MM.1S (cell line): ENCODE measurements around the gene SALL2.

Experiments
- DNase-seq: peaks from one replicate; pipeline ENCODE4 v3.0.0-alpha.2; 2015
- H2AFZ ChIP-seq: fragments of 300-600 bp; sonication (generic); 2 replicates; pipeline ENCODE4 v1.6.0; 2016; ENCODE audit warnings: antibody characterized with exemption, low read length
- H3F3A ChIP-seq: fragments of 300-600 bp; sonication (generic); 2 replicates; pipeline ENCODE4 v1.6.1; 2016; ENCODE audit warnings: mild to moderate bottlenecking, antibody characterized with exemption, low read length, moderate library complexity, mixed read lengths; ENCODE audit not compliant: insufficient read depth
- H3K27ac ChIP-seq: fragments of 300-600 bp; sonication (generic); 2 replicates; pipeline ENCODE4 v1.5.1; 2016; ENCODE audit warnings: mild to moderate bottlenecking, low read length
- H3K27me3 ChIP-seq: fragments of 300-600 bp; sonication (generic); replicated peaks from 2 replicates; pipeline ENCODE4 v1.6.0; 2016; ENCODE audit warnings: low read length; ENCODE audit not compliant: insufficient read depth
- H3K36me3 ChIP-seq: fragments of 300-600 bp; sonication (generic); replicated peaks from 2 replicates; pipeline ENCODE4 v1.6.1; 2016; ENCODE audit warnings: mild to moderate bottlenecking, low read length, mixed read lengths; ENCODE audit not compliant: insufficient read depth
- H3K4me1 ChIP-seq: fragments of 300-600 bp; sonication (generic); 2 replicates; pipeline ENCODE4 v1.6.1; 2016; ENCODE audit warnings: low read length, mixed read lengths
- H3K4me2 ChIP-seq: fragments of 300-600 bp; sonication (generic); 2 replicates; pipeline ENCODE4 v1.6.0; 2016; ENCODE audit warnings: low read depth, low read length
- H3K4me3 ChIP-seq: fragments of 300-600 bp; sonication (generic); 2 replicates; pipeline ENCODE4 v1.5.1; 2016; ENCODE audit warnings: low read length, mixed read lengths
- H3K79me2 ChIP-seq: fragments of 300-600 bp; sonication (generic); 2 replicates; pipeline ENCODE4 v1.6.1; 2016; ENCODE audit warnings: mixed run types, low read length, mixed read lengths
- H3K9ac ChIP-seq: fragments of 300-600 bp; sonication (generic); 2 replicates; pipeline ENCODE4 v1.6.1; 2016; ENCODE audit warnings: low read length, mixed read lengths
- H3K9me2 ChIP-seq: fragments of 300-600 bp; sonication (generic); replicated peaks from 2 replicates; pipeline ENCODE4 v1.6.1; 2016; ENCODE audit warnings: mild to moderate bottlenecking, low read length, mixed read lengths; ENCODE audit not compliant: insufficient read depth
- H3K9me3 ChIP-seq: fragments of 300-600 bp; sonication (generic); replicated peaks from 2 replicates; pipeline ENCODE4 v1.6.1; 2016; ENCODE audit warnings: mild to moderate bottlenecking, low read length, mixed read lengths; ENCODE audit not compliant: insufficient read depth
- H4K20me1 ChIP-seq: fragments of 300-600 bp; sonication (generic); 2 replicates; pipeline ENCODE4 v1.6.1; 2016; ENCODE audit warnings: mild to moderate bottlenecking, low read length, moderate library complexity, mixed read lengths; ENCODE audit not compliant: insufficient read depth
- CTCF ChIP-seq: fragments of 300-600 bp; sonication (generic); IDR thresholded peaks from 2 replicates; pipeline ENCODE4 v1.5.1; 2016; ENCODE audit warnings: antibody characterized with exemption, low read length, mixed read lengths
- EZH2 ChIP-seq: fragments of 300-600 bp; sonication (generic); optimal IDR thresholded peaks from 2 replicates; pipeline ENCODE3; 2017; ENCODE audit warnings: low read depth, mild to moderate bottlenecking, antibody characterized with exemption, low read length, mixed read lengths
- EZH2phosphoT487 ChIP-seq: fragments of 300-600 bp; sonication (generic); IDR thresholded peaks from 2 replicates; pipeline ENCODE4 v1.6.1; 2018; ENCODE audit warnings: antibody characterized with exemption, low read length

Gene SALL2

GRCh38 chr14:21523203-21523602 lies 2.9 kb downstream of the SALL2 start:
- Histone ChIP-seq H3K4me2 (no peak overlapping the region), H3K36me3 (no peaks in the 10 kb centered on the region), H3F3A (no peaks in the 10 kb centered on the region), H2AFZ (no peak overlapping the region), H3K9ac (no peak overlapping the region), H3K79me2 (no peaks in the 10 kb centered on the region), H3K4me3 (no peak overlapping the region), H3K9me2 (no peaks in the 10 kb centered on the region), H3K27ac (no peak overlapping the region), H3K27me3 (no peaks in the 10 kb centered on the region), H3K4me1 (no peaks in the 10 kb centered on the region), H4K20me1 (no peaks in the 10 kb centered on the region), H3K9me3 (no peaks in the 10 kb centered on the region)
- TF ChIP-seq EZH2 = no peak
- TF ChIP-seq CTCF = no peak
- TF ChIP-seq EZH2phosphoT487 = no peak
- no peak for DNase-seq

- Histone ChIP-seq H3K9ac (no peak overlapping the region), H3K79me2 (no peaks in the 10 kb centered on the region)
These were observed 4.6 kb downstream of the SALL2 start for GRCh38 chr14:21521501-21521900.

GRCh38 chr14:21520767-21521166 lies 5.4 kb downstream of the SALL2 start:
- Histone ChIP-seq H4K20me1 (no peaks in the 10 kb centered on the region), H3K4me3 (no peak overlapping the region), H3K9me3 (no peaks in the 10 kb centered on the region), H3K9me2 (no peaks in the 10 kb centered on the region), H3K4me2 (no peak overlapping the region), H3K27me3 (no peaks in the 10 kb centered on the region), H3F3A (no peaks in the 10 kb centered on the region), H3K9ac (no peak overlapping the region), H3K27ac (no peak overlapping the region), H3K79me2 (no peaks in the 10 kb centered on the region), H2AFZ (no peak overlapping the region), H3K4me1 (no peaks in the 10 kb centered on the region), H3K36me3 (no peaks in the 10 kb centered on the region)
- DNase-seq = no peak
- no peak for TF ChIP-seq CTCF
- TF ChIP-seq EZH2 = no peak
- no peak for TF ChIP-seq EZH2phosphoT487

More at GRCh38 chr14:21521501-21521900, 4.6 kb downstream of the SALL2 start:
- TF ChIP-seq EZH2phosphoT487 = no peak
- H4K20me1 ChIP-seq = no peaks in the 10 kb centered on the region
- no peak overlapping the region for H3K4me2 ChIP-seq
- no peak overlapping the region for H3K4me3 ChIP-seq
- no peaks in the 10 kb centered on the region for H3F3A ChIP-seq
- H3K9me2 ChIP-seq = no peaks in the 10 kb centered on the region
- H3K9me3 ChIP-seq = no peaks in the 10 kb centered on the region
- no peaks in the 10 kb centered on the region for H3K36me3 ChIP-seq
- H3K27me3 ChIP-seq = no peaks in the 10 kb centered on the region
- DNase-seq = no peak
- no peaks in the 10 kb centered on the region for H3K4me1 ChIP-seq
- no peak overlapping the region for H3K27ac ChIP-seq
- no peak overlapping the region for H2AFZ ChIP-seq

GRCh38 chr14:21518725-21519124 lies 7.4 kb downstream of the SALL2 start:
- no peak overlapping the region for H3K4me3 ChIP-seq
- H3F3A ChIP-seq = no peaks in the 10 kb centered on the region
- no peak overlapping the region for H2AFZ ChIP-seq
- H3K27me3 ChIP-seq = no peaks in the 10 kb centered on the region
- no peak overlapping the region for H3K4me2 ChIP-seq
- H4K20me1 ChIP-seq = no peaks in the 10 kb centered on the region
- no peaks in the 10 kb centered on the region for H3K4me1 ChIP-seq
- no peaks in the 10 kb centered on the region for H3K9me2 ChIP-seq
- H3K27ac ChIP-seq = no peak overlapping the region
- no peak overlapping the region for H3K9ac ChIP-seq
- H3K36me3 ChIP-seq = no peaks in the 10 kb centered on the region
- no peaks in the 10 kb centered on the region for H3K79me2 ChIP-seq
- no peaks in the 10 kb centered on the region for H3K9me3 ChIP-seq
- DNase-seq = no peak
- no peak for TF ChIP-seq EZH2
- no peak for TF ChIP-seq EZH2phosphoT487
- no peak for TF ChIP-seq CTCF
